ENCODE measurements around the gene KHDC1L. TPM values are rescaled to one million over a fixed set of nuclear protein-coding genes. Genes with fewer than 3 reads are reported as not detected.

KHDC1L gene
- total and polyA plus RNA-seq, 2 donors (not counting 1 experiment from before 2014, with no cell fraction given): not detected

- no peak overlapping the region for H2AFZ ChIP-seq (ENCODE audit: insufficient read depth, low read depth, low read length, poor library complexity, severe bottlenecking)
- no peak overlapping the region for H3K4me2 ChIP-seq (replicated peaks; ENCODE audit: low read depth, low read length, poor library complexity, severe bottlenecking)
- H4K20me1 ChIP-seq (ENCODE audit: control insufficient read depth, insufficient read depth, low read length, poor library complexity, severe bottlenecking): no peaks in the 10 kb centered on the region
- ATAC-seq (ENCODE audit: low read depth) (no peak), DNase-seq (no peak)
- H3K27me3 ChIP-seq (replicated peaks in 1 of 4; ENCODE audit: control extremely low read depth in 1 of 4, control insufficient read depth in 3 of 4, insufficient read depth in 4 of 4, low read length in 3 of 4): no peaks in the 10 kb centered on the region
- no peaks in the 10 kb centered on the region for H3K79me2 ChIP-seq (ENCODE audit: control insufficient read depth, insufficient read depth, low read length)
- no peak overlapping the region for H3K4me3 ChIP-seq (ENCODE audit: control extremely low read depth in 1 of 5, extremely low read depth in 1 of 5, insufficient read depth in 1 of 5, low read depth in 2 of 5, low read length in 4 of 5)
- intact Hi-C loops (cut with micrococcal nuclease): no loop called here
- no peak for TF ChIP-seq EZH2 (IDR thresholded peaks at IDR 0.05; ENCODE audit: borderline replicate concordance, insufficient read depth, low read depth, low read length, poor library complexity, severe bottlenecking)
- no peaks in the 10 kb centered on the region for H3K9me3 ChIP-seq (ENCODE audit: control extremely low read depth in 1 of 3, control insufficient read depth in 2 of 3, insufficient read depth in 1 of 3, low read length in 2 of 3)
- no peak overlapping the region for H3K9ac ChIP-seq (ENCODE audit: low read length)
- no peak overlapping the region for H3K27ac ChIP-seq (ENCODE audit: low read length in 2 of 2)
- CTCF ChIA-PET: interaction anchor here (0.6 to 5.0 kb wide), 8 partner anchors 16 to 778 kb away, joined by 3 to 53 read pairs (median 3); no protein-coding TSS in a partner anchor
- no peak overlapping the region for H3K27ac Mint-ChIP-seq
- no peaks in the 10 kb centered on the region for H3K9me3 Mint-ChIP-seq (ENCODE audit: insufficient read depth)
- POLR2A ChIA-PET: no interaction called here
- H3K27me3 Mint-ChIP-seq: no peaks in the 10 kb centered on the region
- H3K36me3 ChIP-seq (replicated peaks in 1 of 2; ENCODE audit: control extremely low read depth in 1 of 2, control insufficient read depth in 1 of 2, extremely low read depth in 1 of 2, insufficient read depth in 2 of 2, low read length in 1 of 2): no peaks in the 10 kb centered on the region
- no peak overlapping the region for H3K4me3 Mint-ChIP-seq
- no CpG with 5 or more reads among the region's 2 CpGs for WGBS (ENCODE audit: insufficient coverage)
- H3K4me1 Mint-ChIP-seq: peaks cover 12% of the 10 kb centered on the region
- peaks cover 12 to 14% of the 10 kb centered on the region in 2 donors for H3K4me1 ChIP-seq (ENCODE audit: control insufficient read depth in 2 of 2, insufficient read depth in 2 of 2, low read length in 2 of 2)
These were observed 43.2 kb downstream of the KHDC1L start for GRCh38 chr6:73182021-73182607.

- Histone ChIP-seq H2AFZ (ENCODE audit: insufficient read depth, low read depth, low read length, poor library complexity, severe bottlenecking) (peak overlapping the region; percentile 20), H3K27ac (ENCODE audit: low read length in 2 of 2) (no peak overlapping the region), H3K4me3 (ENCODE audit: control extremely low read depth in 1 of 5, extremely low read depth in 1 of 5, insufficient read depth in 1 of 5, low read depth in 2 of 5, low read length in 4 of 5) (peak overlapping the region in 4 of 5 experiments; percentile 11 to 54 (median 46)), H3K36me3 (replicated peaks in 1 of 2; ENCODE audit: control extremely low read depth in 1 of 2, control insufficient read depth in 1 of 2, extremely low read depth in 1 of 2, insufficient read depth in 2 of 2, low read length in 1 of 2) (no peaks in the 10 kb centered on the region), H3K4me2 (replicated peaks; ENCODE audit: low read depth, low read length, poor library complexity, severe bottlenecking) (peak overlapping the region; percentile 64), H3K27me3 (replicated peaks in 1 of 4; ENCODE audit: control extremely low read depth in 1 of 4, control insufficient read depth in 3 of 4, insufficient read depth in 4 of 4, low read length in 3 of 4) (no peaks in the 10 kb centered on the region), H3K9ac (ENCODE audit: low read length) (peak overlapping the region; percentile 57), H4K20me1 (ENCODE audit: control insufficient read depth, insufficient read depth, low read length, poor library complexity, severe bottlenecking) (no peaks in the 10 kb centered on the region), H3K4me1 (ENCODE audit: control insufficient read depth in 2 of 2, insufficient read depth in 2 of 2, low read length in 2 of 2) (peaks cover 23 to 25% of the 10 kb centered on the region in 2 donors), H3K9me3 (ENCODE audit: control extremely low read depth in 1 of 3, control insufficient read depth in 2 of 3, insufficient read depth in 1 of 3, low read length in 2 of 3) (no peaks in the 10 kb centered on the region), H3K79me2 (ENCODE audit: control insufficient read depth, insufficient read depth, low read length) (no peaks in the 10 kb centered on the region)
- Mint-ChIP-seq H3K27ac (peak overlapping the region; percentile 43), H3K27me3 (no peaks in the 10 kb centered on the region), H3K4me1 (peaks cover 12% of the 10 kb centered on the region), H3K4me3 (peak overlapping the region; percentile 88), H3K9me3 (ENCODE audit: insufficient read depth) (no peaks in the 10 kb centered on the region)
- intact Hi-C loops (cut with micrococcal nuclease): loop anchor here (1.0 to 2.0 kb wide), 6 partner anchors 51 to 1646 kb away; no protein-coding TSS in a partner anchor
- ChIA-PET POLR2A (no interaction called here), CTCF (interaction anchor here (0.7 to 5.0 kb wide), 11 partner anchors 9 to 772 kb away, joined by 3 to 53 read pairs (median 7); no protein-coding TSS in a partner anchor)
- DNase-seq: peak; percentile 76
- peak; percentile 90 for ATAC-seq (ENCODE audit: low read depth)
- TF ChIP-seq EZH2 (IDR thresholded peaks at IDR 0.05; ENCODE audit: borderline replicate concordance, insufficient read depth, low read depth, low read length, poor library complexity, severe bottlenecking) (no peak), CTCF (IDR thresholded peaks at IDR 0.05) (peak; percentile 95)
- WGBS (ENCODE audit: insufficient coverage): no CpG with 5 or more reads among the region's 7 CpGs
These were observed 44.3 kb downstream of the KHDC1L start for GRCh38 chr6:73180763-73181619.

All from B cell (primary cell).